ENCODE data around the gene SLC12A9.

Gene SLC12A9

GRCh38 chr7:100864263-100864845 lies 11.8 kb downstream of the SLC12A9 start:
- DNase-seq (ENCODE audit: low spot score), result no peak

GRCh38 chr7:100865372-100865911 lies 12.9 kb downstream of the SLC12A9 start:
- no peak for DNase-seq (ENCODE audit: low spot score)

- DNase-seq (ENCODE audit: low spot score), result no peak
These were observed 13.6 kb downstream of the SLC12A9 start for GRCh38 chr7:100865938-100866728.

- DNase-seq (ENCODE audit: low spot score), result no peak
These were observed 14.2 kb downstream of the SLC12A9 start for GRCh38 chr7:100866729-100867039.

GRCh38 chr7:100867040-100867775 lies 14.7 kb downstream of the SLC12A9 start, which contains the start of gene TRIP6:
Gene TRIP6, plus strand, starts transcription at chr7:100867387. Its CDS starts 111 bp downstream, at chr7:100867498.
- peak; percentile 93 for DNase-seq (ENCODE audit: low spot score)

GRCh38 chr7:100867776-100868485 lies 15.4 kb downstream of the SLC12A9 start:
- DNase-seq (ENCODE audit: low spot score), result no peak

GRCh38 chr7:100873599-100874299 lies 21.2 kb downstream of the SLC12A9 start:
- no peak for DNase-seq (ENCODE audit: low spot score)

- no peak for DNase-seq (ENCODE audit: low spot score)
These were observed 21.7 kb downstream of the SLC12A9 start for GRCh38 chr7:100874300-100874576.

- peak; percentile 100 for DNase-seq (ENCODE audit: low spot score)
These were observed 22.3 kb downstream of the SLC12A9 start, which contains the start of gene SRRT for GRCh38 chr7:100874577-100875355. Gene SRRT, plus strand, starts transcription at chr7:100875103. Its CDS starts 488 bp downstream, at chr7:100875591.

- no peak for DNase-seq (ENCODE audit: low spot score)
These were observed 22.8 kb downstream of the SLC12A9 start for GRCh38 chr7:100875356-100875751.

- DNase-seq (ENCODE audit: low spot score), result no peak
These were observed 25.5 kb downstream of the SLC12A9 start for GRCh38 chr7:100878013-100878412.

GRCh38 chr7:100878685-100879084 lies 26.2 kb downstream of the SLC12A9 start:
- DNase-seq (ENCODE audit: low spot score), result no peak

- DNase-seq (ENCODE audit: low spot score), result no peak
These were observed 27.3 kb downstream of the SLC12A9 start for GRCh38 chr7:100879685-100880261.

GRCh38 chr7:100880645-100881044 lies 28.1 kb downstream of the SLC12A9 start:
- no peak for DNase-seq (ENCODE audit: low spot score)

GRCh38 chr7:100881136-100881535 lies 28.6 kb downstream of the SLC12A9 start:
- no peak for DNase-seq (ENCODE audit: low spot score)

- no peak for DNase-seq (ENCODE audit: low spot score)
These were observed 29.7 kb downstream of the SLC12A9 start for GRCh38 chr7:100882201-100882600.

- no peak for DNase-seq (ENCODE audit: low spot score)
These were observed 30.4 kb downstream of the SLC12A9 start for GRCh38 chr7:100882785-100883526.

- DNase-seq (ENCODE audit: low spot score), result no peak
These were observed 32.4 kb downstream of the SLC12A9 start for GRCh38 chr7:100884736-100885439.
